GM23248 (cell line): ENCODE measurements around the gene SMIM22.

Experiments
- EZH2 ChIP-seq: fragments of 200-600 bp; sonication (generic); IDR thresholded peaks from 2 replicates; pipeline ENCODE4 v1.6.1; 2018; ENCODE audit warnings: antibody characterized with exemption, mild to moderate bottlenecking; ENCODE audit not compliant: insufficient read depth, poor library complexity, severe bottlenecking
- EZH2phosphoT487 ChIP-seq: fragments of 200-600 bp; sonication (generic); IDR thresholded peaks from 2 replicates; pipeline ENCODE4 v1.6.1; 2018; ENCODE audit warnings: antibody characterized with exemption, moderate library complexity, mild to moderate bottlenecking, low read depth; ENCODE audit not compliant: insufficient read depth

DNA sequence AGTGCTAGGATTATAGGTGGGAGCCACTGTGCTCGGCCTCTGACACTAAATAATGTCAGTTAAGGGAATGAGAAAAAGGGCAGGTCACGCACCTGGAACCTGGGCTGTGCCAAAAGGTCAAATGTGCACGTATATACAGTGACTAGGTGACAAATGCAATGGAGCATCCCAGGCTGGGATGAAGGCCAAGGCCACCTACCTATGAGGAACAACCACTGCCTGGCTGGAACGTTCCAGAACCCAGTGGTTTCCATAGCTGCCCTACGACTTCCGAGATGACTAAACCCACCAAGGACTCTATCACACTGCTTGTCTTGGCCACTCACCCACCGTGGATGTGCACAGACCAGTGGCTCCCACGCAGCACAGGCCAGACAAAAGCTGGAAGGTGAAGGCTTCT is 44.3 kb upstream of the SMIM22 start:
- TF ChIP-seq EZH2phosphoT487 (no peak), EZH2 (no peak)
